Measurements from ENCODE around the gene SPATS2L.
"Not testable (repeated sequence)": the region's sequence is repeated elsewhere in the genome, so short reads cannot be mapped to it uniquely, and the experiment has no call there.

Gene SPATS2L

DNA sequence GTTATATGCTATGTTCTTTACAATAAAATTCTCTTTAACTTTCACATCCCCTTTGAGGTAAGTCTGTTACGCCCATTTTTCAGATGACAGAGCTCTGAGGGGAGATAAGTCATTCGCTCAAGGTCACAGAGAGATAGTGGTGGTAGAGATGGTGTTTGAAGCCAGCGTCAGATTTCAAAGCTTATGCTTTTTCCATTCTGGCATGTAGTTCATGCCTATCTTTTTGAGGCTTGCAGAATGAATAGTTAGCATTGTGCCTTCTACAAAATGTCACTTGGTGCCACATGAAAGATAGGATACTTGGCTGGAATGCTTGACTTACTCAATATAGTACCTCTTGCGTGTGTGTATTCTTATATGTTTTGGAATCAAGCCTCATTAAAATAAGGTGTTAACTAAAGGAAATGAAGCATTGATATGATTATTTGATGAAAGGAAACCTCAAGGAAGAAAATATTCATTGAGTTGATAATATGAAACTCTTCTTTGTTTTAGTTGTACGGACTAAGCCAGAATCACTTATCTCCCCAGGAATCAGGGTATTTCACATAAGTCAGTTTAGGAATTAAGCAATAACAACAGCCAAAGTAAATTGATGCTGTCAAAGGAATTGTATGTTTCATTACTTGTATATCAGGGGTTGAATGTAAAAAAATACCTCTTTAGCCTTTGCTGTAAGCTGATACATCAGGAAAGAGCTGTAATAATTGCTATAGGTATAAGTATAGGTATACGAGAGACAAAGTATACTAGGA lies 15.5 kb downstream of the SPATS2L start:
- no peak for DNase-seq

DNA sequence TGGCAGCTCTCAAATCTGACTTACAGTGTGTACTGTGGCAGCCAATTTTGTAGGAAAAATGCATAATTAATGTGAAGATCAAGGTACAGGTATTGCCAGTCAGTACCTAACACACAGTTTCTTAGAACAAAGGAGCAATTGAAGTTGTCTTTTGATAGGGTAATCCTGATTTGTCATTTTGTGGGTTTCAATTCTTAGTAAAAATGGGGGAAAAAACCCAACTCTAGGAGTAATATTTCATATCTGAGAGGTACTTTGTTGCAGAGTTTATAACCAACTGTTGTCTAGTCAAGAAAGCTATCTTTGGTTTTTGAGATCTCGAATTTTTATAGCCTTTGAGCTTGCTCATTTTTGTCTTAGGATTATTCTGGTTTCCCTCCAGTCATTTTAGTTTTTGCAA lies 16.1 kb downstream of the SPATS2L start:
- no peak for DNase-seq

DNA sequence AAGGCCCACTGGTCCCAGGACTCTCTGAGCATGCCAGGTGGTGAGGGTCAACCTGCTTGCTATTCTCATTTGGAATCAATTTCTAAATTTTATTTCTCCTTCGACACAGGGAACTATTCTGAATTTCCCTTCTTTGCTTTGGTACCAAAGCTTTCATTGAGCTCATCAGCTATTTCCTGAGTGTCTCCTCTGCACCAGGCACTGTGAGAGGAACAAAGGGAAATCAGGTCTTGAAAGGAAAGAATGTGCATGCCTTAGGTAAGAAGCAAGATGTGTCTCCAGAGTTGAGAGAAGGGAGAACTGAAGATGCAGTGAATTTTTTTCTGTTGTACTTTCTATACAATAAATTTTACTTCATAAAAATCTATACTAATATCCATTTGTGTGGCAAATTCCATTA lies 17.9 kb downstream of the SPATS2L start:
- no peak for DNase-seq

- DNase-seq: no peak
Measured at GRCh38 chr2:200329384-200329783, 22.9 kb downstream of the SPATS2L start.

DNA sequence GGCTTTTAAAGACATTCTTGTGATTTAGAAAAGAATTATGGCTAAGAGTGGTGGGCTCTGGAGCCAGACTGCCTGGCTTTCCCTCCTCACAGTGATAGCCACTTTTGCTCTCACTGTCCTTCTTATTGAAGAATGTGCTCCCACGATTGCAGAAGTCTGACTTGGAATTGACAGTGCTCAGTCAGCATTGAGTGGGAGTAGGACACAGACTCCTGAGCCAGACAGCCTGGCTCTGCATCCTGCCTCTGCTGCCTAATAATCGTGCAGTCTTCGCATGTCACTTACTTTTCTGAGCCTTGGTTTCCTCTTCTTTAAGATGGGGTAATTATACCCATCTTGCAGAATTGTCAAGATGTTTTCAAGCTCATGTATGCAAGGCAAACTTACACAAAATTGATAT lies 23.3 kb downstream of the SPATS2L start:
- no peak for DNase-seq

GRCh38 chr2:200330351-200331060 lies 24.0 kb downstream of the SPATS2L start:
- no peak for DNase-seq

GRCh38 chr2:200331061-200331400 lies 24.5 kb downstream of the SPATS2L start:
- DNase-seq: no peak

DNA sequence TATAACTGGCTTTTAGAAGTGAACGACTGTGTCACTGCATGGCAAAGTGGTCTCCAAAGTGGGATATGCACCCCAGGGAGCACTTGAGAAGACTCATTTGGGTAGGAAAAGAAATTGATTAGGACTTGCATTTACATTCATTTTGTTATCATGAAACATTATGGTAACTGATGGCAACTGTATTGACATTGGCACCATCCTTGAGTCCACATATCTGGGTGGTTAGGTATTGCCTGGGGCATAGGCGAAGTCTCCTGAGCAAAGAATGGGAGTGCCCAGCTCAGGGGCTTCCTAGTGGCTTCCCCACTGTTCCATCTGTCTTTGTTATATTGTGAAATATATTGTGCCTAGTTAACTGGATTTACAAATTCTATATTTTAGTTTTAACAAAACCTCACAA lies 29.2 kb downstream of the SPATS2L start:
- no peak for DNase-seq

GRCh38 chr2:200336980-200337615 lies 30.6 kb downstream of the SPATS2L start:
- DNase-seq: no peak

DNA sequence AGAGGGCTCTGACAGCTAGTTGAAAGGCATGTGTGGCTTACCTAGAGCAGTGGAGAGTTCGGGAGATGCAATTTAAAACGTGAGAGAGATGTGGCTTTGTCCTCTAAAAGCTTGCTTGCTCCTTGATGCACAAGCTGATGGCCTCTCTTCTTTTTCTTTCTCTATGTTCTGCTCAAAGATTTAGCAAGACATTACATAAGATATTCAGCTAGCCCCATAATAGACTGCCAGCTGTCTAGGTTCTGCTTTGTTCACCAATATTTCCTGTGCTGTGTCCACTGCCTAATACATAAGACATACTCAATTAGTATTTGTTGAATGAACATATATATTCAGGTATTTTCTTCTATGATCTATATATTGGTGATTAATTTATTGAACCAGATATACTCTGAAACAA lies 31.1 kb downstream of the SPATS2L start:
- DNase-seq: no peak

- DNase-seq: no peak
Measured at GRCh38 chr2:200338692-200339091, 32.2 kb downstream of the SPATS2L start.

DNA sequence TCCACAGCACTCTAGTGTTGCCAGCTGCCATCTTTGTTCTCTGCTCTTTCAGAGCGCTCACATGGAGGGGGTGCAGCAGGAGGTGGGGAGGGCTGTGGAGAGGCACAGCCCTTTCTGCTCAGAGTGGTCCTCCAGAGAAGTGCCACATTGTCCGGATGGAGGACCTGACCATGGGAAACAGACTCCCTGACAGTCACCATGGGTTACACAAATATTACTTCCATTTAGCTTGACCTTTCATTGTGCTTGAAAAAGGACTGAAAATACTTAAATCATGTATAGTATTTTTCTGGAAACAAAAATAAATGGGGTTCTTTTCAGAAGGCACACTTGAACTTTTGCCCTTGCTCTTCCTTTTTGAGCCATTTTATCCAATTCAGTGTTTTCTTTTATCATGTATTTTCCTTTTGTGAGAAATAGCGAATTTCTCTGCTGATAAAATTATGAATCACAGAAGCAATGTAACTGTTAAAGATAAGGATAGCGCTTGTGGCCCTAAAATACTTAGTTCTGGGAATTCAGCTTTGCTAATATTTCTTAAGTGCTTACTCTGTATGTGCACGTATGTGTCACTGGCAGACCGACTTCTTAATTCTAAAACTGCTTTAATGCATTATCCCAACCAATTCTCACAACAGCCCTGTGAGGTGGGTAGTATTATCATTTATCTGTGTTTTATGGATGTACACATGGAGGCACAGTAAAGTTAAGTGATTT lies 34.2 kb downstream of the SPATS2L start:
- no peak for DNase-seq

DNA sequence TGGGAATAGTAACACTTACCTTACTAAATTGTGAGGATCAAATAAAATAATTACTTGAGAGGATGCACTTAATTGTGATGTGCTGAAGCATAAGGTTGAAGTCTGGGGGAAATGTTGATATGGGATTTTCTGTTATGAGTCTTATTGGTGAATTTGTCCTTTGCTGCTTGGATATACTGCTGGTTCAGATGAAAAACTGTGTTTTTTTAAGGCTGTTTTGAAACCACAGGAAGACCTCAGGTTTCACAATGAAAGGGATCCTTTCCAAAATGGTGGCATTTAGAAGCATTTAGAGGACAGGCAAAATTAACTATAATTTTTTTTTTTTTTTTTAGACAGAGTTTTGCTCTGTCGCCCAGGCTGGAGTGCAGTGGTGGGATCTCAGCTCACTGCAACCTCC lies 34.9 kb downstream of the SPATS2L start:
- DNase-seq: no peak

GRCh38 chr2:200342235-200342634 lies 35.7 kb downstream of the SPATS2L start:
- DNase-seq: no peak

DNA sequence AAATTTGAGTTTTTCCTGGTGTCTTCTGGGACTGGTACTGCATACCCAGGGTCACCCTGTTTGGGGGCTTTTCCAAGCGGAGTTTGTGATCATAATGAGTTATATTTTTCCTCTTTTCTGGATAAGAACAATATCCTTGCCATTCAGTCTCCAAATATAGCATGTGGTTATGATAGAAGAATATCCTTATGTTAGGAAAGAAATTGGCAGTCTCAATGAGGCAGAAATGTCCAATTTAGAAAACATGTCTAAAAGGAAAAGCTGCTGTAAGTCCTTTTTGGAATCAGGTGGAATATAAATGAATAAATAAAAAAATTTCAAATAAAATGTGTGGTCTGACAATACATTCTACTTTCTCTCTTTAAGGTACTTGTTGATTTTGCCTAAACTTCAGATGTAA lies 36.2 kb downstream of the SPATS2L start:
- no peak for DNase-seq

DNA sequence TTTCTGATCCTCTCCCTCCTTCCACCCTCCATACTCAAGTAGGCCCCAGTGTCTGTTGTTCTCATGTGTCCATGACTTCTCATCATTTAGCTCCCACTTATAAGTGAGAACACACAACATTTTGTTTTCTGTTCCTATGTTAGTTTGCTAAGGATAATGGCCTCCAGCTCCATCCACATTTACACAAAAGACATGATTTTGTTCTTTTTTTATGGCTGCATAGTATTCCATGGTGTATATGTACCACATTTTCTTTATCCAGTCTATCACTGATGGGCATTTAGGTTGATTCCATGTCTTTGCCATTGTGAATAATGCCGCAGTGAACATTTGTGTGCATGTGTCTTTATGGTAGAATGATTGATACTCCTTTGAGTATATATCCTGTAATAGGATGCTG lies 37.7 kb downstream of the SPATS2L start:
- DNase-seq: not testable (repeated sequence)

GRCh38 chr2:200345975-200346374 lies 39.5 kb downstream of the SPATS2L start:
- DNase-seq: no peak

DNA sequence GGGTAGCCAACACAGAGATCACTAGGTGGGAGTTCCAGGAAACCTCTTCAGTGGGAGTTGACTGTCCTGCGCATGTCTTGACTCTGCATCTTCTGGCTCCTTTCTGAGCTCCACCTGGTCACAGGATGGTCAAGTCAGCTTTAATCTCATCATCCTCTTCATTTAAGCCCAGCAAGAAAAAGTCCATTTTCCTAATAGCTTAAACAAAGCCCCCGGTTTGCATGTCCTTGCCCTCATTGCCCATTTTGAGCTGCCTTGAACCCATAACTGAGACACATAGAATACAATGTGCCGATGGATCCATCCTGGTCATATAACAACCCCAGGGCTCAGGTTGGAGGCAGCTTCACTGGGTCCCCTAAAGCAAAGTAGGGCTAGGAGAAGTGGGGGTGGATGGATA lies 40.8 kb downstream of the SPATS2L start:
- no peak for DNase-seq

DNA sequence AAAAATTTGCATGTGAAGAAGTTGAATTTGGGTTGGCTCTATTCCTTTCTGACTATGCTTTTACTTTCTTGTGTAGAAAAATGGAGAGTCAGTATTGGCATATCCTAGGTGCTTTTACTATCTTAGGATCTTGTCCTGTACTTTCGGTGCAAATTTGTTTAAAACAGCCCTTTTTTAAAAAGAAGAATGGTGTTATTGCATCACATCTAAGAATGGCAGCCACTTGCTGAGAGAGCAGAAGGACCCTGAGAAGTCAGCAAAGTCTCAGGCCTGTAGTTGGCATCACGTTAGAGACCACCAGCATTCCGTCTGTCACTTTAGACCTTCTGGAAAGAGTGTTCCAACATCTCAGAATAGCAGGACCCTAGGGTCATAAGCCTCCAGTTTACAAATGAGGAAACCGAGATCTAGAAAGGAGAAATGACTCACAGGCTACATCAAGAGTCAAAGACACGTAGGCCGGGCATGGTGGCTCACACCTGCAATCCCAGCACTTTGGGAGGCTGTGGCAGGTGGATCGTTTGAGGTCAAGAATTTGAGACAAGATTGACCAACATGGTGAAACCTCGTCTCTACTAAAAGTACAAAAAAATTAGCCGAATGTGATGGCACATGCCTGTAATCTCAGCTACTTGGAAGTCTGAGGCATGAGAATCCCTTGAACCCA lies 42.5 kb downstream of the SPATS2L start:
- DNase-seq: no peak

DNA sequence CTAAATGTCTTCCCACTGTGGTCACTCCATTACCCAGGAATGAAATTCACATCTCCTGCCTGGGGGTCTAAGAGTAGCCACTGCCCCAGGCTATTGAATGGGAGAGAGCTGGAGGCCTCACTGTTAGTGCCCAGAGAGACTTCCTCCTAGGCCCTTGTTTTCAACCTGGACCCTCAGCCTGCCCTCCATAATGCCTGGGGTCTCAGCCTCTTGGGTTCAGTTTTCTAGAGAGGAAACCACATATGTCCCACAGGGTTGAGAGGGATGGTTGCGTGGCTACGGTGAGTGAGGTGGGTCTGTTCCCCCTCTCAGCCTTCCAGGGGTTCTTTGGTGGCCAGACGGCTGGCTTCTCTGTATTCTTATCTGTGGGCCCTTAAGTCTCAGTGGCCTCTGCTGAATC lies 43.4 kb downstream of the SPATS2L start:
- no peak for DNase-seq

- DNase-seq: no peak
Measured at GRCh38 chr2:200350850-200351285, 44.4 kb downstream of the SPATS2L start.

DNA sequence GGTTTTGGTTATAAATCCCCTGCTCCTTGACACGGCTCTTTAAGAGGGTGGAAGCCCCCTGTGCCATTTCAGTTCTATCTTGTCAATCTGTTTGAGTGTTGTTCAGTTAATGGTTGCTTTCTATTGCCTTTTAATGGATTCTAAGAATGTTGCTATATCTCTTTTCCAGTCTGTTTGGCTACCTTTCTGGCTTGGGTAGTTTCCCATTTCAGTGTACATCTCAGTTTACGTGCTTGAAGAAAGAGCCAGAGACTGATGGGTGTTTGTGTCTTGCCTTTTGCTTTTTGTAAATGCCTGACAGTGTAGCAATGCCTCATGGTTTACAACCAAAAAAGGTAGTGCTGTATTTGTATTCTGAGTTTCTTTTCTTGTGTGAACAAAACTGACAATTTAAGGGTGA lies 45.3 kb downstream of the SPATS2L start:
- no peak for DNase-seq

- DNase-seq: no peak
Measured at GRCh38 chr2:200352636-200353035, 46.1 kb downstream of the SPATS2L start.

Data from NCI-H187 treated with DMSO at 0.1 percent for 48 hours (cell line).